GM21367 (cell line): ENCODE results near the gene ZCCHC24.
A peak's percentile ranks its signal among the peaks of the same experiment; 100 is the strongest.
"Not testable (repeated sequence)": the region's sequence is repeated elsewhere in the genome, so short reads cannot be mapped to it uniquely, and the experiment has no call there.

Experiments used
- ATAC-seq: cut with Tn5 transposase; IDR thresholded peaks from one replicate; pipeline ENCODE4 v1.9.1; 2021; ENCODE audit not compliant: unreplicated experiment

Gene ZCCHC24

DNA sequence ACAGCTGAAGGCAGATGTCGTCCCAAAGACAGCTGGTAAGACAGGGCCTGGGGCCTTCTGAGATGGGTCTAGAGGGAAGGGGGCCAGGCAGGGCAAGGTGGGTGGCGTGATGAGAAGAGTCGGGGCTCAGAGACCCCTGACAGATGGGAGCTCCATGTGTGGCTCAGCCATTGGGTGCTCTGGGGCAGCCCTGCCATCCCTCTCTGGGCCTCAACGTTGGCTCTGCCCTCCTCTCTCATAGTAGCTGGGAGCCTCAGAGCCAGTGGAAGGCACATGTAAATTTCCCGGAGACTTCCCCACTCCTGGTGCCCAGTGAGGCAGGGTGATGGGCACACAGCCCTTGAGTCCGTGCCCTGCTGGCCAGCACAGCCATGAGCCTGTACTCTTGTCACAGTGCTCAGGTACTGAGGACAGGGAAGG is 96.3 kb downstream of the ZCCHC24 start:
- no peak for ATAC-seq

- ATAC-seq: no peak
Observed at GRCh38 chr10:79348640-79348988, 96.8 kb downstream of the ZCCHC24 start.

DNA sequence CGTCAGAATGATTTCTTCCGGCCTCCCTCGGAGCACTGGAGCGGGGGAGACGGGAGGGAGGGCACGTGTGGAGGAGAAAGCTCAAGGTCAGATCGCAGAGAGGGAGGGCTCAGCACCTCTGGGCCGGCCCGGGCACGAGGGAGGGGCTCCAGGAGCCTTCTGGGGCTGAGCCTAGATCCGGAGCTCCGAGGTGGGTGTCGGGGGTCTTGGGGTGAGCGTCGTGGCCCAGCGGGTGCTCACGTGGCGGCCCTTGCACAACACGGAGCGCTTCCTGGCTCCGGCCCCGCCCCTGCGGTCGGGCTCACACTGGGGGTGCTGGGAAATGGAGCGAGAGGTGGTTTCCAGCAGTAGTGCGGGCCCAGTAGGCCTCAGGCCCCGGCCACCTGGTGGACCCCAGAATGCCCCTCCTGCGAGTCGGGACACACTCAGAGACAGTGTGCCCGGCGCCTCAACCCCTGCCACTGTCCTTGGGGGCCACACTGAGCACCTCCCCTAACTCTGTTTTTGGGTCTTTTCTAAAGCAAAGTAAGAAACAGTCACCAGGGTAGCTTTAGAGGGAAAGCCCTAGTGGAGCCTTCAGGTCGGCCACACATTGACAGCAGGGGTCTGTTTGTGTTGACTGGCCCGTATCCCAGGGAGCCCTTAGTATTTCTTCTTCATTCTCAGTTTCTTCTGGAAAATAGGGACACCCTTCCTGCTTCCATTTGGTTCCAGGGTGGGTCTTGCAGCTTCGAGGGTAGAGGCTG is 97.4 kb downstream of the ZCCHC24 start:
- ATAC-seq: peak; percentile 73

GRCh38 chr10:79347226-79347893 is 98.1 kb downstream of the ZCCHC24 start, which contains the start of gene PPIF:
Gene PPIF (plus strand): TSS chr10:79347469. CDS start chr10:79347549, 80 bp downstream.
- ATAC-seq: peak; percentile 69

GRCh38 chr10:79346388-79347225 is 98.8 kb downstream of the ZCCHC24 start:
- ATAC-seq: no peak

- ATAC-seq: no peak
Observed at GRCh38 chr10:79346012-79346340, 99.4 kb downstream of the ZCCHC24 start.

DNA sequence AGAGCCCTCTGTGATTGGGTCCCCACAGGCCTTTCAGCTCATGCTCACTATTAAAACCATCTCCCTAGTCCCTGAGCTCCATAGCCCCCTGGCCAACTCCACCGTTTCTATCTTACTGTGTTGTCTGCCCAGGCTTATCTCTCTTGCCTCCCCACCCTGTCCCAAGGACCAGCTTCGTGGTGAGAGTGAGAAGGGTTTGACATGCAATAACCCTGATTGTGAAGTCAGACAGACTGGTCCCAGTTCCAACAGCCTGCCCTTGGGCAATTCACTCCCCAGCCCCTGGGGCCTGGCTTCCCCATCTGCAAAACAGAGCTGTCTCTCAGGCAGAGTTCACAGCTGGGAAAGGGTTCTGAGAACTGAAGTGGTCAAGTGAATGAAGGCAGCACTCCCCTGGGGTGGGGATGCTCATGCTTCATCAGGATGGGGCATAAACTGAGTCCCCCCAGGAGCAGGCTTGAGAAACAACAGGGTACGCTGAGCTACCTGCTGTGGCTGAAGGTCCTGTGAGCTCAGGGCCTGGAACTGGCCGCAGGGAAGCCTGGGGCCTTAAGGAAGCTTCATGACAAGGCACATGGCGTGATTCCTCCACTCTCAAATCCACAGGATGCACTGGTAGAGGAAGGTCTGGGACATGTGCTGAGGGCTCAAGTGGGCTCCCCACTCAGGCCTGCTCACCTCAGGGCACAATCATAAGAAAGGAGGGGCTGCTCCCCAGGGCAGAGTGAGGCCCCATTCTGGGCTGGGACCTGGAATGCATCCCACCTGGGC is 100.0 kb downstream of the ZCCHC24 start:
- no peak for ATAC-seq

GRCh38 chr10:79344502-79345195 is 100.8 kb downstream of the ZCCHC24 start:
- ATAC-seq: no peak

- no peak for ATAC-seq
Observed at GRCh38 chr10:79342811-79343561, 102.4 kb downstream of the ZCCHC24 start.

GRCh38 chr10:79342295-79342761 is 103.1 kb downstream of the ZCCHC24 start:
- ATAC-seq: no peak

- ATAC-seq: no peak
Observed at GRCh38 chr10:79340646-79341244, 104.7 kb downstream of the ZCCHC24 start.

DNA sequence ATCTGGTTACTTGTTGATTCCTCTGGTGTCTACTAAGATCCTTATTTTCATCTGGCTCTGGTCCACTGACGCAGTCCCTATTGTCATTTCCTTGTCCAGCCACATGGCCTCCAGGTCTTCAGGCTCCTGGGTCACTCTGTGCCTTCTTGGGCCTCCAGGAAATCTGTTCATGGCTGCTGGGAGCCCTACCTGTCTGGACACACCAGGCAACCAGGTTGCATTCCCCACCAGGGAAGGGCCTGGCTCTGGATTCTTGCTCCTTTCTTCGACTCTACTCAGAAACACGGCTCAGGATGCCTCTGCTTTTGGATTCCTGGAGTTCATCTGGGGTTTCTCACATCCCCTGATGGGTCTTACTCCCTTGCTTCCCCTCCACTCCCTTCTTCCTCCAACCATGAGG is 106.2 kb downstream of the ZCCHC24 start:
- no peak for ATAC-seq

GRCh38 chr10:79337783-79338469 is 107.5 kb downstream of the ZCCHC24 start:
- ATAC-seq: not testable (repeated sequence)

- ATAC-seq: no peak
Observed at GRCh38 chr10:79336739-79337138, 108.7 kb downstream of the ZCCHC24 start.

DNA sequence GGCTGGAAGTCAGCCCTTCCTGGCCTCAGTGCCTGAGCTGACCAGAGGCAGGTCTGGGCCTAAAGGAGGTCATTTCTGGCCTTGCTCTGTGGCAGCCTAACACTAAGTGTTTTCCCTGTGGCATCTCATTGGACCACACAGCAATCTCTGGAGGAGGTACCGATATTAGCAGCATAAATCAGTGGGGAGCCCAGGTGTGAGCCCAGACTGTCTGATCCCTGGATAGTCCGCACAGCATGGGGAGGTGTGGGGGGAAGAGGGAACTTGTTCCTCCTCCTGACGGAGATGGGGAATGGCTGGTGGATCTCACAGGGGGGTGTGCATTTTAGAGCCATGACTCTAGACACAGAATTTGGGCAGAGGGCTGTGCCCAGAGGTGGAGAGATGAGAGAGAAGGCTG is 109.1 kb downstream of the ZCCHC24 start:
- ATAC-seq: no peak

GRCh38 chr10:79335470-79336235 is 109.8 kb downstream of the ZCCHC24 start:
- no peak for ATAC-seq

- no peak for ATAC-seq
Observed at GRCh38 chr10:79335094-79335469, 110.3 kb downstream of the ZCCHC24 start.

DNA sequence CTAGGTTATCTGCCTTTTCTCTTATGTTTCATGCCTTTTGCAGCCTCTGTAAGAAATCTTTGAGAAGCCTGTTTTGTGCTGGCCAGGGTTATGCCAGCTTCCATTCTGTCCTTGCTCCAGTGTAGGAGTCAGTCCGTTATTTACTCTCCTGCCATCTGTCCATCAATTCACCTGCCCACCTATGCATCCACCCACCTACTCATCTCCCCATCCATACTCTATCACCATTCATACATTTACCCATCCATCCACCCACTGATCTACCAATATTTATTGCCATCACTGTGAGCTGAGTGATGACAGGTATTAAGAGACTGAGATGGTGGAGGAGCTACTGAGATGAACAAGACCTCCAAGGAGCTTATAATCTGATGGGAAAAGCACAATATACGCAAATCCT is 110.9 kb downstream of the ZCCHC24 start:
- ATAC-seq: no peak
